Mesothelial cell of epicardium (in vitro differentiated cells): Measurements from ENCODE around the gene PRDM16. TPM values are rescaled to one million over a fixed set of nuclear protein-coding genes. Genes with fewer than 3 reads are reported as not detected.

ENCODE experiments used
- DNase-seq, 2 experiments: peaks; one replicate each; pipeline ENCODE4 v3.0.0; 2021; ENCODE audit warnings: low spot score in 2 of 2; ENCODE audit not compliant: unreplicated experiment in 2 of 2
- H3K27ac Mint-ChIP-seq: 2 replicates; pipeline ENCODE4 v1.8.0; 2021; ENCODE audit warnings: mixed read lengths
- H3K27me3 Mint-ChIP-seq: 2 replicates; pipeline ENCODE4 v1.8.0; 2021; ENCODE audit warnings: low read depth, mixed read lengths
- H3K36me3 Mint-ChIP-seq: 2 replicates; pipeline ENCODE4 v1.8.0; 2021; ENCODE audit warnings: mixed read lengths
- H3K4me1 Mint-ChIP-seq: 2 replicates; pipeline ENCODE4 v1.8.0; 2021; ENCODE audit warnings: mixed read lengths
- H3K4me3 Mint-ChIP-seq: 2 replicates; pipeline ENCODE4 v1.8.0; 2021; ENCODE audit warnings: mild to moderate bottlenecking, moderate library complexity, mixed read lengths
- H3K9me3 Mint-ChIP-seq: 2 replicates; pipeline ENCODE4 v1.8.0; 2021; ENCODE audit warnings: mixed read lengths
- total RNA-seq: library from RNA; stranded (reverse); gene quantifications from 3 replicates; pipeline ENCODE4 v1.2.1, GENCODE V29; 2021
- TF ChIP-seq, protein P1 (sequence below): fragments of 200-600 bp; sonication (generic); IDR thresholded peaks from one replicate; pipeline ENCODE4 v1.5.0; 2021; ENCODE audit warnings: antibody characterized with exemption; ENCODE audit not compliant: unreplicated experiment

Gene PRDM16
- total RNA-seq, 1 donor from 2014 or later, result 1.4 TPM

DNA sequence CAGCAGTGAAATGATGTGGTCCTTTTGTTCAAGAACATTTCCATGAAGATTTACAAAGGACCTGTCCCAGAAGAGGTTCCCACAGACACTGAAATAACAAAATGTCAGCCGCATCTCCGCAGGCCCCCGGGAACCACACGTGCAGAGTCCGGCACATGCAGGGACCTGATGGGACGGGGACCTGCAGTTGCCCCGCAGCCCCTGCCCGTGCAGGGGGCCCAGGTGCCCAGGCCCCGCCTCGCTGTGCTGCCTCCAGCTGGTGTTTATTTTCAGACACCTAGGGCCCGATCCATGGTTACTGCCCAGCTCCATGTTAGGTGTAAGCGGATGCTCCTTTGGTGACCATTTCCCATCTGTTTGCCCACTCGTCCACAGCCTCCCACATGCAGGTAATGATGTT is 236.2 kb downstream of the PRDM16 start:
- TF ChIP-seq, protein P1, sequence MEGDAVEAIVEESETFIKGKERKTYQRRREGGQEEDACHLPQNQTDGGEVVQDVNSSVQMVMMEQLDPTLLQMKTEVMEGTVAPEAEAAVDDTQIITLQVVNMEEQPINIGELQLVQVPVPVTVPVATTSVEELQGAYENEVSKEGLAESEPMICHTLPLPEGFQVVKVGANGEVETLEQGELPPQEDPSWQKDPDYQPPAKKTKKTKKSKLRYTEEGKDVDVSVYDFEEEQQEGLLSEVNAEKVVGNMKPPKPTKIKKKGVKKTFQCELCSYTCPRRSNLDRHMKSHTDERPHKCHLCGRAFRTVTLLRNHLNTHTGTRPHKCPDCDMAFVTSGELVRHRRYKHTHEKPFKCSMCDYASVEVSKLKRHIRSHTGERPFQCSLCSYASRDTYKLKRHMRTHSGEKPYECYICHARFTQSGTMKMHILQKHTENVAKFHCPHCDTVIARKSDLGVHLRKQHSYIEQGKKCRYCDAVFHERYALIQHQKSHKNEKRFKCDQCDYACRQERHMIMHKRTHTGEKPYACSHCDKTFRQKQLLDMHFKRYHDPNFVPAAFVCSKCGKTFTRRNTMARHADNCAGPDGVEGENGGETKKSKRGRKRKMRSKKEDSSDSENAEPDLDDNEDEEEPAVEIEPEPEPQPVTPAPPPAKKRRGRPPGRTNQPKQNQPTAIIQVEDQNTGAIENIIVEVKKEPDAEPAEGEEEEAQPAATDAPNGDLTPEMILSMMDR, result no peak
- DNase-seq, result no peak
- peaks cover 5% of the 10 kb centered on the region for H3K9me3 Mint-ChIP-seq
- no peak overlapping the region for H3K4me3 Mint-ChIP-seq
- no peaks in the 10 kb centered on the region for H3K4me1 Mint-ChIP-seq
- H3K27ac Mint-ChIP-seq, result no peak overlapping the region
- H3K36me3 Mint-ChIP-seq, result no peaks in the 10 kb centered on the region
- H3K27me3 Mint-ChIP-seq, result peaks cover 65% of the 10 kb centered on the region

DNA sequence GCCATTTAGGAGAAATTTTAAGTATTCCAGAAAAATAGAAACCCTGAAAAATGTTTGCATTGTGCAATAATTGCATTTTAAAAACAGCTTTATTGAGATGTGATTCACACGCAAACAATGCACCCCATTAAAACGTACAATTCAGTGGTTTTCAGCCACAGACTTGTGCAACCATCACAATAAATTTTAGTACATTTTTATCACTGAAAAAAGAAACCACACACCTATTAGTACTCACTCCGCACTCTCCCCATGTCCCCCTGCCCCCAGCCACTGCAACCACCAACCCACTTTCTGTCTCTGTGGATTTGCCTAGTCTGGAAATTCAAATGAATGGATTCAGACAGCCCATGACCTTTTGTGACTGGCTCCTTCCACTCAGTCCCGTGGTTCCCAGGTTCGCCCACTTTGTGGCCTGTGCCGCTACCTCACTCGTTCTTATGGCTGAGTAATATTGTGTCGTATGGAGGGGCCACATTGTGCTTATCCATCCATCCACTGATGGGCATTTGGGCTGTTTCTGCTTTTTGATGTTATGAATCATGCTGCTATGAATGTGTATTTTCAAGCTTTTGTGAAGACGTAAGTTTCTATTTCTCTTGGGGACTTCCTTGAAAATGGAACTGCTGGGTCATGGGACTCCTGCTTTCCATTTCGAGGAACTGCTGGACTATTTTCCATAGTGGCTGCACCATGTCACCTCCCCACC is 237.7 kb downstream of the PRDM16 start:
- DNase-seq, result no peak

DNA sequence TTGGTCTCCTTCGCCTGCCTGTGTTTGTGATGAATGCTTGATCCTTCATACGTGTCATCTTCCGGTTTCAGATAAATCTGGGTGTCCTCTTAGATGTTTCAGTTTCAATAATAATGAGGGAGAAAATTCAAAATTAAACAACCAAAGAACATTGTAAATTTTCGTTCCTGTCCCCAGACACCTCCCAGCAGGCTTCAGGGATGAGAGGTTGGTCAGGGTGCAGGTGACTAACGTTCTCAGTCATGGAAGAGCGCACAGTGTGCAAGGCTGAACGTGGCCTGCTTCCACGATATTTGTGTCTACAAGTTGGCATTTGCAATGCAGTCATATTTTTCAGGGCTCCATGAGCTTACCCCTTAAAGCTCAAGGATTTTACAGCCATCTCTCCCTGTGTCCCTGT is 238.4 kb downstream of the PRDM16 start:
- Mint-ChIP-seq H3K9me3 (no peaks in the 10 kb centered on the region), H3K36me3 (no peaks in the 10 kb centered on the region)

More for the DNA sequence above, 237.7 kb downstream of the PRDM16 start:
- Mint-ChIP-seq H3K9me3 (peaks cover 5% of the 10 kb centered on the region), H3K36me3 (no peaks in the 10 kb centered on the region), H3K27me3 (peaks cover 71% of the 10 kb centered on the region), H3K4me3 (no peak overlapping the region), H3K27ac (no peak overlapping the region), H3K4me1 (peaks cover 3% of the 10 kb centered on the region)
- TF ChIP-seq, protein P1, result no peak

DNA sequence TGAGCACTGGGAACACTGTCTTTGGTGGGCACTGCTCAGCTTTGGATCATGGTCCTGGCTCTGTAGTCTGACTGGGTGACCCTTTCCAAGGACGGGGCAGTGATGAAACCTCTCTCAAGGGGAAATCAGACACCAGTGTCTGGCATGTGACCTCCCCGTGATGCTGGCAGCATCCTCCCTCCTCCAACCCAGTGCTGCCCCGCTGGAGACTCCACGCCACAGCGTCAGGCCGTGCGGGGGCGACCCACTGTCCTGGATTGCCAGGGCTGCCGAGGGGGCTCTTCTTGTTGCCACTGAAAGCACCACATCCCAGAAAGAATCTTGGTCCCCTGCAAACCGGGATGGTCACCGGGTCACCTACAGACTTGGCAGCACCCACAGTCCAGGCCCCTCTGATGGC is 239.1 kb downstream of the PRDM16 start:
- Mint-ChIP-seq H3K27ac (no peak overlapping the region), H3K4me3 (no peak overlapping the region), H3K36me3 (no peaks in the 10 kb centered on the region), H3K27me3 (peaks cover 67% of the 10 kb centered on the region), H3K4me1 (peaks cover 9% of the 10 kb centered on the region), H3K9me3 (no peaks in the 10 kb centered on the region)
- no peak for DNase-seq
- TF ChIP-seq, protein P1, result no peak

More for the DNA sequence above, 238.4 kb downstream of the PRDM16 start:
- Mint-ChIP-seq H3K4me1 (peaks cover 3% of the 10 kb centered on the region), H3K27ac (no peak overlapping the region), H3K4me3 (no peak overlapping the region), H3K27me3 (peaks cover 66% of the 10 kb centered on the region)
- DNase-seq, result no peak
- TF ChIP-seq, protein P1, result no peak

DNA sequence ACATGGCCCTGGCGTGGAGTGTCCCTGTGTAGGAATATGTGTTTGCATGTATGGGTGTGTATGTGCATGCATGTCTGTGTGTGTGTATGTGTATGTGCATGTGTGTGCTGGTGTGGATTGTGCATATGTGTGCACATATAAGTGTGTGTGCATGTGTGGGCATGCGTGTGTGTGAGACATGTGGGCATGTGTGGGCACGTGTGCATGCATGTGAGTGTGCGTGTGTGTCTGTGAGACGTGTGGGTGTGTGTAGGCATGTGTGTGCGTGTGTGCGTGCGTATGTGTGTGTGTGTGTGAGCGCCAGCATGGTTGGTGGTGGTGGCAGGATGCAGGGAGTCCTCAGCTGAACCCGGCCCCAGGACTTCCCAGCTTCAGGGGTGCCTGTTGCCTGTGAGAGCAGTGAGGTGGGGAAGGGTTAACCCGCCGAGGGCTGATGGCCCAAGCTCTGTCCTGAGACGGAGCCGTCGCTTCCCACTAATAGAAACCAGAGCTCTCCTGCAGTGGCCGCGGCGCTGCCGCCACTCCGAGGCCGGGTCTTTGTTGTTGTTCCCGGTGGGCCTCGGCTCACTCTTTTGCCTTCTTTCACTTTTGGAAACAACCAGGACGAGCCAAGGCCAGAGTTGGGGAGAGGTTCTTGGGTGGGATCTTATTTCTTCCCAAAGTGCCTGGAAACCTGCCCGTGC is 241.9 kb downstream of the PRDM16 start:
- Mint-ChIP-seq H3K27ac (no peak overlapping the region), H3K4me3 (no peak overlapping the region), H3K4me1 (peaks cover 36% of the 10 kb centered on the region), H3K36me3 (no peaks in the 10 kb centered on the region), H3K27me3 (peaks cover 69% of the 10 kb centered on the region), H3K9me3 (no peaks in the 10 kb centered on the region)
- no peak for DNase-seq
- TF ChIP-seq, protein P1, result no peak
